Natural killer cell (primary cell): ENCODE results near the gene CSNK2A2. TPM values are rescaled to one million over a fixed set of nuclear protein-coding genes. Genes with fewer than 3 reads are reported as not detected.

Experiments
- ATAC-seq, 3 donors: fragments of 150-1000 bp in 2 of 3; fragments of 200-7000 bp in 1 of 3; cut with Tn5 transposase; 1 replicate in 1 of 3; 2 replicates in 2 of 3; pipeline ENCODE4 v1.10.0; 2021; ENCODE audit warnings: mild to moderate bottlenecking in 2 of 3, moderate library complexity in 2 of 3
- DNase-seq, 2 donors: peaks; one replicate each; pipeline versions ENCODE4 v3.0.0 to v3.0.0-alpha.2; 2013 to 2021; ENCODE audit warnings: mixed read lengths in 1 of 2
- H3K27ac ChIP-seq: one replicate; pipeline ENCODE4 v1.5.1; 2013; ENCODE audit warnings: mild to moderate bottlenecking, low read length
- H3K27me3 ChIP-seq: one replicate; pipeline ENCODE4 v1.6.1; 2013; ENCODE audit warnings: low read length; ENCODE audit not compliant: control insufficient read depth, insufficient read depth
- H3K36me3 ChIP-seq: one replicate; pipeline ENCODE4 v1.6.1; 2013; ENCODE audit warnings: low read length; ENCODE audit not compliant: control insufficient read depth, insufficient read depth
- H3K4me1 ChIP-seq: one replicate; pipeline ENCODE4 v1.6.1; 2013; ENCODE audit warnings: low read length; ENCODE audit not compliant: control insufficient read depth, insufficient read depth
- H3K4me3 ChIP-seq: one replicate; pipeline ENCODE4 v1.5.1; 2013; ENCODE audit warnings: low read length
- H3K9me3 ChIP-seq: one replicate; pipeline ENCODE4 v1.6.1; 2013; ENCODE audit warnings: low read length; ENCODE audit not compliant: control insufficient read depth, insufficient read depth
- H3K27ac Mint-ChIP-seq, 2 donors: one replicate each; pipeline ENCODE4 v1.8.0; 2022; ENCODE audit warnings: mild to moderate bottlenecking in 2 of 2, mixed read lengths in 2 of 2, moderate library complexity in 1 of 2
- H3K27me3 Mint-ChIP-seq, 2 donors: one replicate each; pipeline ENCODE4 v1.8.0; 2022; ENCODE audit warnings: low read depth in 2 of 2, mixed read lengths in 2 of 2
- H3K36me3 Mint-ChIP-seq: one replicate; pipeline ENCODE4 v1.8.0; 2022; ENCODE audit warnings: mixed read lengths
- H3K4me1 Mint-ChIP-seq, 2 donors: one replicate each; pipeline ENCODE4 v1.8.0; 2022; ENCODE audit warnings: mixed read lengths in 2 of 2
- H3K4me3 Mint-ChIP-seq: one replicate; pipeline ENCODE4 v1.8.0; 2022; ENCODE audit warnings: mild to moderate bottlenecking, moderate library complexity, mixed read lengths
- H3K9me3 Mint-ChIP-seq, 2 donors: one replicate each; pipeline ENCODE4 v1.8.0; 2022; ENCODE audit warnings: mixed read lengths in 2 of 2
- CTCF ChIP-seq: fragments of 200-600 bp; IDR thresholded peaks from one replicate; pipeline ENCODE4 v1.8.0; 2022; ENCODE audit warnings: antibody characterized with exemption
- WGBS: methylation state at CpG from one replicate; pipeline ENCODE4 v1.1.7; 2013; ENCODE audit warnings: missing lambda C conversion rate; ENCODE audit not compliant: insufficient coverage; 5-methylcytosine and 5-hydroxymethylcytosine counted together
- intact Hi-C: fragments of 100-400 bp; cut with micrococcal nuclease; formaldehyde crosslinking; loops from one replicate; pipeline ENCODE4 v1.14.2; 2022
- total RNA-seq, 4 donors: library from RNA; stranded (reverse); fragments of 120-200 nt in 1 of 4; gene quantifications; one replicate each; pipeline versions ENCODE4 v1.2.3 to v1.2.4, GENCODE V29; 2013 to 2022

CSNK2A2 gene
- total RNA-seq, 3 donors from 2014 or later (not counting 1 experiment from before 2014, with no cell fraction given) = 53.2 to 61.1 (median 59.9) TPM

DNA sequence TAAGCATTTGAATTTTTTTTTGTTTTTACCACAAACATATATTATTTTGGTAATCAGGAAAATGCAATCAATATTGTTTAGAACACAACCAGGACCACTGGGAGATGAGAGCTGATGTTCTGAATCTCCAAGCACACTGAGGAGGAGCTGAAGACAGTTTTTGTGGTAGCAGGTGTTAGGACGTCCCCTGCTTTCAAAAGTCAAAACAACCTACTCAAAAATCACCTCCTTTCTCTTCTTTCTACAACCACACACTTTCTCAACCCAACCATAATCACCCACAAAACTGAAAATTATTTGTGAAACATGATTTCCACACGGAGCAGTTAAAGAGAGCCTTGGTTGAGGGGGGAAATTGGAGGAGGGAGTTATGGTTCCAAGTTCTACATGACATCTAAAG, 42.1 kb downstream of the CSNK2A2 start:
- TF ChIP-seq CTCF = no peak
- Mint-ChIP-seq H3K9me3 (no peaks in the 10 kb centered on the region), H3K27me3 (no peaks in the 10 kb centered on the region), H3K36me3 (no peaks in the 10 kb centered on the region), H3K27ac (peak overlapping the region; percentile 26 to 38), H3K4me1 (peaks cover 7 to 15% of the 10 kb centered on the region in 2 donors), H3K4me3 (no peak overlapping the region)
- Histone ChIP-seq H3K36me3 (peaks cover 7% of the 10 kb centered on the region), H3K4me3 (no peak overlapping the region), H3K27me3 (no peaks in the 10 kb centered on the region), H3K9me3 (no peaks in the 10 kb centered on the region), H3K27ac (no peak overlapping the region), H3K4me1 (peaks cover 3% of the 10 kb centered on the region)
- WGBS = 28% methylated on average over 2 of the region's 2 CpGs
- intact Hi-C loops = no loop called here
- DNase-seq (no peak), ATAC-seq (peak; percentile 12 to 83 (median 47))

DNA sequence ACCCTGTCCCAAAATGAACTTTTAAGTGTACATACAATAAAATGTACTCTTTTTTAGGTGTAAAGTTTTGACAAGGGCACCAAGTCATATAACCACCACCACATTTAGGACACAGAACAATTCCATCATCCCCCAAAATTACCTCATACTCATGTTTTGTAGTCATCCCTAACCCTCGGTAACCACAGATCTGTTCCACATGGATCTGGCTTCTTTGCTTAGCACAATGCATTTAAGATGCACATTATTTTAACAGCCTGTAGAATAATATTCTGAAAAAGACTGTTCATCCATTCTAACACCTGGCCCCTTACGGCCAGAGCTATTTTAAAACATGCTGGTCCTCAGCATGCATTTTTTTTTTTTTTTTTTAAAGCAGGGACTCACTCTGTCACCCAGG, 43.6 kb downstream of the CSNK2A2 start:
- no peak overlapping the region for H3K27ac ChIP-seq
- H3K36me3 Mint-ChIP-seq = no peaks in the 10 kb centered on the region
- no peaks in the 10 kb centered on the region for H3K9me3 ChIP-seq
- H3K36me3 ChIP-seq = peaks cover 1% of the 10 kb centered on the region
- no peak overlapping the region for H3K4me3 ChIP-seq
- intact Hi-C loops = no loop called here
- no peaks in the 10 kb centered on the region for H3K27me3 ChIP-seq
- no peak for TF ChIP-seq CTCF
- ATAC-seq = no peak
- WGBS = 85% methylated on average over 2 of the region's 2 CpGs
- H3K27ac Mint-ChIP-seq = no peak overlapping the region
- no peaks in the 10 kb centered on the region for H3K9me3 Mint-ChIP-seq
- DNase-seq = no peak
- no peaks in the 10 kb centered on the region for H3K27me3 Mint-ChIP-seq
- peaks cover 3% of the 10 kb centered on the region for H3K4me1 ChIP-seq
- H3K4me1 Mint-ChIP-seq = peaks cover 7 to 15% of the 10 kb centered on the region in 2 donors
- no peak overlapping the region for H3K4me3 Mint-ChIP-seq

- no peak overlapping the region for H3K27ac Mint-ChIP-seq
- H3K9me3 Mint-ChIP-seq = no peaks in the 10 kb centered on the region
- intact Hi-C loops = no loop called here
- H3K27me3 Mint-ChIP-seq = no peaks in the 10 kb centered on the region
- Histone ChIP-seq H3K4me3 (no peak overlapping the region), H3K4me1 (peaks cover 3% of the 10 kb centered on the region), H3K27ac (no peak overlapping the region), H3K9me3 (no peaks in the 10 kb centered on the region), H3K27me3 (no peaks in the 10 kb centered on the region), H3K36me3 (no peaks in the 10 kb centered on the region)
- H3K36me3 Mint-ChIP-seq = no peaks in the 10 kb centered on the region
- H3K4me3 Mint-ChIP-seq = no peak overlapping the region
- H3K4me1 Mint-ChIP-seq = peaks cover 7 to 15% of the 10 kb centered on the region in 2 donors
- 94% methylated on average over 8 of the region's 8 CpGs for WGBS
- ATAC-seq = no peak
- no peak for TF ChIP-seq CTCF
- no peak for DNase-seq
These were observed 45.5 kb downstream of the CSNK2A2 start for GRCh38 chr16:58152246-58152868.

- ATAC-seq = no peak
- Mint-ChIP-seq H3K27ac (no peak overlapping the region), H3K27me3 (no peaks in the 10 kb centered on the region), H3K4me1 (no peaks in the 10 kb centered on the region), H3K36me3 (peaks cover 7% of the 10 kb centered on the region), H3K9me3 (no peaks in the 10 kb centered on the region), H3K4me3 (no peak overlapping the region)
- Histone ChIP-seq H3K27ac (no peak overlapping the region), H3K36me3 (no peaks in the 10 kb centered on the region), H3K4me1 (no peaks in the 10 kb centered on the region), H3K4me3 (no peak overlapping the region), H3K9me3 (no peaks in the 10 kb centered on the region), H3K27me3 (no peaks in the 10 kb centered on the region)
- 96% methylated on average over 1 of the region's 1 CpG for WGBS
- TF ChIP-seq CTCF = no peak
- no peak for DNase-seq
- intact Hi-C loops = no loop called here
These were observed 49.4 kb downstream of the CSNK2A2 start for GRCh38 chr16:58148526-58148925.
